ENCODE results near the gene HNRNPDL.

HNRNPDL gene

GRCh38 chr4:82439088-82439487 is 8.8 kb upstream of the HNRNPDL start:
- TF ChIP-seq CTCF (IDR thresholded peaks at IDR 0.05; ENCODE audit: low read depth, low read length): no peak
- no peak for DNase-seq (ENCODE audit: extremely low read depth, low read depth)

- DNase-seq (ENCODE audit: extremely low read depth, low read depth): no peak
- TF ChIP-seq CTCF (IDR thresholded peaks at IDR 0.05; ENCODE audit: low read depth, low read length): no peak
Measured at GRCh38 chr4:82437285-82438005, 7.2 kb upstream of the HNRNPDL start.

GRCh38 chr4:82436780-82437179 is 6.5 kb upstream of the HNRNPDL start:
- TF ChIP-seq CTCF (IDR thresholded peaks at IDR 0.05; ENCODE audit: low read depth, low read length): no peak
- no peak for DNase-seq (ENCODE audit: extremely low read depth, low read depth)

GRCh38 chr4:82436130-82436529 is 5.9 kb upstream of the HNRNPDL start:
- DNase-seq (ENCODE audit: extremely low read depth, low read depth): no peak
- TF ChIP-seq CTCF (IDR thresholded peaks at IDR 0.05; ENCODE audit: low read depth, low read length): no peak

GRCh38 chr4:82434949-82435348 is 4.7 kb upstream of the HNRNPDL start:
- TF ChIP-seq CTCF (IDR thresholded peaks at IDR 0.05; ENCODE audit: low read depth, low read length): no peak
- DNase-seq (ENCODE audit: extremely low read depth, low read depth): no peak

- no peak for TF ChIP-seq CTCF (IDR thresholded peaks at IDR 0.05; ENCODE audit: low read depth, low read length)
- DNase-seq (ENCODE audit: extremely low read depth, low read depth): no peak
Measured at GRCh38 chr4:82433791-82434190, 3.5 kb upstream of the HNRNPDL start.

- no peak for DNase-seq (ENCODE audit: extremely low read depth, low read depth)
- TF ChIP-seq CTCF (IDR thresholded peaks at IDR 0.05; ENCODE audit: low read depth, low read length): no peak
Measured at GRCh38 chr4:82432596-82432995, 2.3 kb upstream of the HNRNPDL start.
